Activated CD8-positive, alpha-beta memory T cell treated with anti-CD3 and anti-CD28 coated beads for 24 hours (primary cell): ENCODE measurements around the gene RAE1.

Experiments
- DNase-seq: peaks from one replicate; pipeline ENCODE4 v3.0.0-alpha.2; 2020

Gene RAE1, protein sequence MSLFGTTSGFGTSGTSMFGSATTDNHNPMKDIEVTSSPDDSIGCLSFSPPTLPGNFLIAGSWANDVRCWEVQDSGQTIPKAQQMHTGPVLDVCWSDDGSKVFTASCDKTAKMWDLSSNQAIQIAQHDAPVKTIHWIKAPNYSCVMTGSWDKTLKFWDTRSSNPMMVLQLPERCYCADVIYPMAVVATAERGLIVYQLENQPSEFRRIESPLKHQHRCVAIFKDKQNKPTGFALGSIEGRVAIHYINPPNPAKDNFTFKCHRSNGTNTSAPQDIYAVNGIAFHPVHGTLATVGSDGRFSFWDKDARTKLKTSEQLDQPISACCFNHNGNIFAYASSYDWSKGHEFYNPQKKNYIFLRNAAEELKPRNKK

GRCh38 chr20:57351042-57351783 lies at the start of gene RAE1:
TSS of gene RAE1 (plus strand) at chr20:57351255. CDS start at chr20:57354039, 2,784 bp downstream.
- peak; percentile 94 for DNase-seq

GRCh38 chr20:57306747-57307146 lies 44.3 kb upstream of the RAE1 start:
- DNase-seq: no peak

GRCh38 chr20:57308451-57309271 lies 42.4 kb upstream of the RAE1 start:
- no peak for DNase-seq

DNA sequence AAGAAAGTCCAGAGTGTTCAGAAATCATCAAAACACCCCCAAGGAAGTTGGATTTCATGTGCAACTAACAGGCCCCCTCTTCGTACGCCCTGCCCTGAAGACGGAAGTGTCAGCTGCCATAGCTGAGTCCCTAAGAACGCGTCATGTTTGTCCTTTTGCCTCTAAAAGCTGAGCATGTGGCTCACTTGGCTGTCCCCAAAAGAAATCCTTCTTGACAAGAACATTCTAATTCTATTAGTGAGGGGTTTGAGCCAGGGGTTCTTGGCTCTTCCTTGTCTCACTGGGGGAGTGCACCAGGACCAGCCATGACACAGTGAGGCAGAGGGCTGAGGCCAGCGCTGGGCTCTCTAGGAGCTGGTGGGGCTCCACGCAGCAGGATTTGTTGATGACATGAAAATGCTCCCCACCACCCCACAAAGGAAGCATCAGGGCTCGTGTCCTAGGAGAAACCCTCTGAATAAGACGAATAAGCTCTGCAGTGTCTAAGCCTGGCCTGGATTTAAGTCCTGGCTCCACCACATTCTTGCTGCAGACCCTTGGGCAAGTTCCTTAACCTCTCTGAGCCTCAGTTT lies 41.4 kb upstream of the RAE1 start:
- DNase-seq: no peak

GRCh38 chr20:57310821-57311514 lies 40.1 kb upstream of the RAE1 start:
- no peak for DNase-seq

DNA sequence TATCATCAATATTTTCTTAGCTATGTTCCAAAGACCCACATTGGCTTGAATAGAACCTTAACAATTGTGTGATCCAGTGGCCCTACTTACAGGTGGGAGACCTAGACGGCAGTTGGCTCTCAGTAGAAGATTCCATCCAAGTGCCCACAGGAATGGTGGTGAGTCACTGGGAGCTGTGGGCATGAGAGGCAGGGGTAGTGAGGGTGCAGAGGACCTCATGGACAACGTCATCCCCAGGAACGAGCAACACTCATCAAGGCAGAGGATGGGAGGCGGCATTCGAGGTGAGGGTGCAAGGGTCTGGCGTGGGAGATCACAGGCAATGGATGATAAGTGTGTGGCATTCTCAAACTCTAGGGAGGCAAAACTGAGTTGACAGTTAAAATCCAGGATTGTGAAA lies 38.9 kb upstream of the RAE1 start:
- DNase-seq: peak; percentile 11

- peak; percentile 9 for DNase-seq
These were observed 37.8 kb upstream of the RAE1 start for GRCh38 chr20:57313230-57313629.

DNA sequence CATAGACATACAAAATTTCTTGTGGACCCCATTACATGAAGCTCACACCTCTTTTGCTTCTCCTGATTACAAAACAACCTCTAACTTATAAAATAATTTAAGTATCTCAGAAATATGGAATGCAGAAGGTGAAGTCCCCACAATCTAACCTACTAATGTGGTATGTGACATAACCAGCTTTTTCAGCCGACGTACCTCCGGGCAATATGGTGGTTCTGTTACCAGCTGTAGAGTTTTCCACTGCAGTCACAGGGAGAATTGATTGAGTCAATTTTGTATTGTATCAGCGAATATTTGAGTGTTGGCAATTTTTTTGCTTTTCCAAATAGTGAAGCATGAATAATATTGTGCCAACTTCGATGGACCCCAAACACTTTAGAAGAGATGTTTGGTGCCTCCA lies 37.1 kb upstream of the RAE1 start:
- DNase-seq: no peak

GRCh38 chr20:57315083-57315975 lies 35.7 kb upstream of the RAE1 start:
- DNase-seq: peak; percentile 13

- peak; percentile 21 for DNase-seq
These were observed 35.0 kb upstream of the RAE1 start for GRCh38 chr20:57315976-57316480.

- DNase-seq: no peak
These were observed 34.3 kb upstream of the RAE1 start for GRCh38 chr20:57316795-57317201.

GRCh38 chr20:57317316-57317788 lies 33.7 kb upstream of the RAE1 start:
- DNase-seq: no peak

DNA sequence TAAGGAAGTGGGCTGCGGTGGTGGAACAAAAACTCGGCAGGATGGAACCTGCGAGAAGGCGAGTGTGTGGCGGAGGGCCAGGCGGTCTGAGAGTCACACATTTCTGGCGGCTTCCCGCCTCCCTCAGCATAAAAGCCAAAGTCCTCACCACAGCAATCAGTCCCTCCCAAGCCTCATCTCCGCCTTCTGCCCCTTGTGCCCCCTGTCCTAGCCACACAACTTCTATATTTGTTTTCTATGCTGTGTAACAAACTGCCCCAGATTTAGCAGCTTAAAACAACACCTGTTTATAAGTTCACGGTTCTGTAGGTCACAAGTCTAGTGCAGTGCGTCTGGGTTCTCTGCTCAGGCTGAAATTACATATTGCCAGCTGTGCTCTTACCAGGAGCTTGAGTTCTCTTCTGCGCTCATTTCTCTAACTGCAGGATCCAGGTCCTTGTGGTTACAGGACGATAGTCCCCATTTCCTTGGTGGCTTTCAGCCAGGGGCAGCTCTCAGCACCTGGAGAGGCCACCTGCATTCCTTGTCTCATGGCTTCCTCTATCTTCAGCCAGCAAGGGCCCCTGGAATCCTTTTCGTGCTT lies 33.2 kb upstream of the RAE1 start:
- no peak for DNase-seq

GRCh38 chr20:57319584-57319983 lies 31.5 kb upstream of the RAE1 start:
- no peak for DNase-seq

- DNase-seq: no peak
These were observed 30.7 kb upstream of the RAE1 start for GRCh38 chr20:57320358-57320757.

- no peak for DNase-seq
These were observed 29.9 kb upstream of the RAE1 start for GRCh38 chr20:57321142-57321541.

DNA sequence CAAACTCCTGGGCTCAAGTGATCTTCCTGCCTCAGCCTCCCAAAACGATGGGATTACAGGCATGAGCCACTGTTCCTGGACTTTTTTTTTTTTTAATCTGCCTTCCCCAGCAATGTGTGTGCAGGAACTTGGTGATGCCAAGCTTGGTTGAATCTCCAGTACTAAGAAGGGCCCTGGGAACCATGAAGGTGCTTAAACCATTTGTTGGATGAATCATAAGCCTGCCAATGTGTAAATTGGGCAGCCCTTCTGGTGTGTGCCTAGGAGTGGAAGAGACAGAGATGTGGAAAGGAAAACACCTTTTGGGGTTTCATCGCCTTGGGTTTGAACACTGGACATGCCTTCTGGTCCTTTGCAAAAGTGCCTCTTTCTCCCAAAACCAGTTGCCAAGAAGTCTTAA lies 28.6 kb upstream of the RAE1 start:
- DNase-seq: no peak

DNA sequence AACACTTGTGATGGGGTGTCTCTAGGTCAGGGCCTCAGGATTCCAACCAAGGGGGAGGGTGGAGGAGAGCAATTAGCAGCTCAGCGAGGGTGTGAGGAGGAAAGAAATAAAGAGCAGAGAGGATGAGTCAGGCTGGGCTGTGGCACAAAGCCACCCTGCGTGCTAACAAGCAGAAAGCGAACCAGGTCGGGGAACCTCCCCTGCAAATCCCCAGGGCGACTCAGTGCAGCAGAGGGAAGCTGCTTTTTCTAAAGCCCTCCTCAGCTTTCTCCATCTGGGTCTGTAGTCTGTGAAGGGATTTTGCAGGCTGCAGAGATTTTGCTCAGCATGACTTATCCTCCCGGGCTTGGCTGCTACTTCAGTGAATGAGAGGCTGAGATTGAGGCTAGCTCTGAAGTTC lies 28.0 kb upstream of the RAE1 start:
- DNase-seq: no peak

GRCh38 chr20:57325632-57326356 lies 25.3 kb upstream of the RAE1 start:
- DNase-seq: no peak
